Astrocyte of the spinal cord (primary cell): ENCODE data around the gene GPR146.

Source experiments
- DNase-seq: peaks from one replicate; pipeline ENCODE4 v3.0.0; 2011; ENCODE audit warnings: low read depth, low spot score
- H3K4me3 ChIP-seq: 2 replicates; pipeline ENCODE4 v1.5.1; 2011; ENCODE audit warnings: low read depth, mild to moderate bottlenecking, low read length, moderate library complexity
- in situ Hi-C: cut with HindIII; loops from 2 replicates; pipeline ENCODE4 v1.10.0; 2017; ENCODE audit warnings: low sequenced_read_pairs
- TF ChIP-seq, protein P1 (sequence below): IDR thresholded peaks from 2 replicates; pipeline ENCODE4 v1.5.1; 2012; ENCODE audit warnings: low read depth, mild to moderate bottlenecking, low read length, inconsistent platforms

GPR146 gene

DNA sequence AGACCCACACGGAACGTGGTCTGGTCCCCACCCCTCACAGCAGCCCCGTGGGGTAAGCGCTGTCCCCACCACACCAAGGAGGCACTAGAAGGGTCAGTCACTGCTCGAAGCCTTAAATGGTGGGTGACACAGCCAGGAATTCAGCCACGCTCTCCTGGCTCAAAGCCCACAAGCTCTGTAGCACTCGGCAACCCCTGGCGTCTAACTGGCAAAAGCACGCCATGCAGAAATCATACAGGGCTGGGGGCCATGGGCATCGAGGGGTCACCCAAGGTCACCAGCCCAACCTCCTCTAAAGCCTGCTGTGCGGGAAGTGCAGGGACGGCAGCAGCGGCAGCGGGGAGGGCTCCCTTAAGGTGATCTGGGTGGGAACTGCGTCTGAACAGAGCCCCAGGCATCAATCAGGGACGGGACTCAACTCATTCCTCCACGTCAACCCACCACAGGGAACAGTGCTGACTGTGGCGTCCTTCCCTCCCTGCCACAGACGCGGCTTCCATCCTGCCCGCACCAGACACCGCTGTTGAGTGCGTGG, 51.3 kb downstream of the GPR146 start:
- in situ Hi-C loops = no loop called here
- TF ChIP-seq, protein P1, sequence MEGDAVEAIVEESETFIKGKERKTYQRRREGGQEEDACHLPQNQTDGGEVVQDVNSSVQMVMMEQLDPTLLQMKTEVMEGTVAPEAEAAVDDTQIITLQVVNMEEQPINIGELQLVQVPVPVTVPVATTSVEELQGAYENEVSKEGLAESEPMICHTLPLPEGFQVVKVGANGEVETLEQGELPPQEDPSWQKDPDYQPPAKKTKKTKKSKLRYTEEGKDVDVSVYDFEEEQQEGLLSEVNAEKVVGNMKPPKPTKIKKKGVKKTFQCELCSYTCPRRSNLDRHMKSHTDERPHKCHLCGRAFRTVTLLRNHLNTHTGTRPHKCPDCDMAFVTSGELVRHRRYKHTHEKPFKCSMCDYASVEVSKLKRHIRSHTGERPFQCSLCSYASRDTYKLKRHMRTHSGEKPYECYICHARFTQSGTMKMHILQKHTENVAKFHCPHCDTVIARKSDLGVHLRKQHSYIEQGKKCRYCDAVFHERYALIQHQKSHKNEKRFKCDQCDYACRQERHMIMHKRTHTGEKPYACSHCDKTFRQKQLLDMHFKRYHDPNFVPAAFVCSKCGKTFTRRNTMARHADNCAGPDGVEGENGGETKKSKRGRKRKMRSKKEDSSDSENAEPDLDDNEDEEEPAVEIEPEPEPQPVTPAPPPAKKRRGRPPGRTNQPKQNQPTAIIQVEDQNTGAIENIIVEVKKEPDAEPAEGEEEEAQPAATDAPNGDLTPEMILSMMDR = no peak
- peak; percentile 24 for DNase-seq
- no peak overlapping the region for H3K4me3 ChIP-seq

DNA sequence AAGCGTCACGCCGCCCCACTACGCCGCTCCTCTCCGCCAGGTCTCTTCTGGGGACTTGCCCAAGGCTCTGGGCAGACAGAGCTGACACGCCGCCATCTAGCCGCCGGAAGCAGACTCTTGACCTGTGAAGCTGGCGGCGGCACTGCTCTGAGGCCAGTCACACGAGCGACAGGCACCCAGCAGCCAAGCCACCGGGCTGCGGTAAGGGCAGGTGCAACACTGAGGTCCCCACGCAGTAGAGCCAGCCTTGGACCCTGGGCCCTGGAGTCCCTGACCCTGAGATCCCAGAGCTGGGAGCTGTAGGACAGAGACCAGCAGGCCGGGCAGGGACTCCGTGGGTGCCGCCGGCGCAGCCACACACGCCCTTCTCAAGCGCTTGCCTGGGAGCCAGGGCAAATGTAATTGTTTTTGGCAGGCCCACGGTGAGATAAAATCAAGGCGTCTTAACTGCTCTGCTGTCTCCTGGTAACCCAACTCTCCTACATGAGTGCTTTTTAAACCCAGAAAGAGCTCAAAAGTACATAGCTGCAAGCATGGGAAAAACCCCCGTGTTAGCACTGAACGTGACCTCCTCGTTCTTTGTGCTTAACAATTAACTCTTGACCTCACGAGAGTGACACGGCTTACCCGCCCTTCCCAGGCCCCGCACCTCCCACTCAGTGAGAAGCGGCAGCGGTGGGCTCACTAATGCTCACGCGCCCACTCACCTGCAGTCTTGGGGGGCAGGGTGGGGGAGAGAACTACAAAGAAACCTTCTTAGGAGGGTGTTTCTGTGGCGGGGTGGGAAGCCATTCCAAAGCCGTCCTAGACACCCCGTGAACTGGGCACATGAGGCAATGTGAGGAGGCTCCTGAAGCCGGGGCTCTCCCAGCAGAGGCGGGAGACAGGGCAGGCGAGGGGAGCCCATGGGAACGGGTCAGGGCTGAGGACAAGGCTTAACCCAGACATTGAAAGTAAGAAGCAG, 52.1 kb downstream of the GPR146 start:
- TF ChIP-seq, protein P1 = no peak
- in situ Hi-C loops = no loop called here
- H3K4me3 ChIP-seq = no peak overlapping the region
- no peak for DNase-seq

DNA sequence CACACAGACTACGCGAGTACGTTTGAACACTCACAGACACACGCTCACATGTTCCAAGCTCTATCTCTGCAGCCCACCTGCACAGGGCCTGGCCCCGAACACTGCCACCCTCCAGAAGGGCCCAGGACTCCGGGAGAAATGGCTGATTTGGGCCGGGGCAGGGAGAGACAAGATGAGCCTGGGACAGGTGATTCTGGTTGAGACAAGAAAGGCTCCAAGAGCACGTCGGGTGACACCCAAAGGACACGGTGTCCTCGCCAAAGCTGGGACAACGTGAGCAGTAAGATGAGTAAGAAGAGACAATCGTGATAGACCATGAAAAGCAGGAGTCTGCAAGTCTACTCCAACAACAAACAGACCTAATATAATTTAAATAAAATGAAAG, 52.8 kb downstream of the GPR146 start:
- H3K4me3 ChIP-seq = no peak overlapping the region
- TF ChIP-seq, protein P1 = no peak
- in situ Hi-C loops = no loop called here

DNA sequence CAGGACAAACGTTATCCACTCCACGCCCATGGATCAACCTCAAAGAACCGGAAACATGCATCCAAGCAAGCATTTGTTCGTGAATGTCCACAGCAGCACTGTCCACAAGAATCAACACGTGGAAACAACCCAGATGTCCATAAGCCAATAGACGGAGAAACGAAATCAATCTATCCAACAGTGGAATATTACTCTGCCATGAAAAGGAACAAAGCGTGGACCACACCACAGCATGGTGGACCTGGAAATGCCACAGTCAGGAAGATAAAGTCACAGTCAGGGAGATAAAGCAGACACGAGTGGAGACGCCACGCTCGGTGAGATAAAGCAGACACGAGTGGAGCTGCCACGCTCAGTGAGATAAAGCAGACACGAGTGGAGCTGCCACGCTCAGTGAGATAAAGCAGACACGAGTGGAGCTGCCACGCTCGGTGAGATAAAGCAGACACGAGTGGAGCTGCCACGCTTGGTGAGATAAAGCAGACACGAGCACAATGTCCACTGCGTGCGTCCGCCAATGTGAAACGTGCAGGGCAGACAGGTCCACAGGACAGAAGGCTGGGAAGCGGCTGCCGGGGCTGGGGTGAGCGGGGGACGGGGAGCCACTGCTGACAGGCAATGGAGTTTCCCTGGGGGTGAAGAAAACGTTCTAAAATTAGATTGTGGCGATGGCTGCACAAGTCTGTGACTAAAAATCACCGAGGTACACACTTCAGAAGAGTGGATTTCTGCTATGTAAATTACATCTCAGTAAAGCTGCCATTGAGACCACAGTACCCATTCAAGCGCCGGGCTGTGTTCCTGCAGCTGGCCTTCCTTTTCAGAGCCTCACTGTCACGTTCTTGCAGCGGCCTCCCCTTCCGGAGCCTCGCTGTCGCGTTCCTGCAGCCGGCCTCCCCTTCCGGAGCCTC, 54.2 kb downstream of the GPR146 start:
- DNase-seq = no peak
- TF ChIP-seq, protein P1 = no peak
- in situ Hi-C loops = no loop called here
- no peak overlapping the region for H3K4me3 ChIP-seq

More for the DNA sequence above, 52.8 kb downstream of the GPR146 start:
- DNase-seq = no peak

DNA sequence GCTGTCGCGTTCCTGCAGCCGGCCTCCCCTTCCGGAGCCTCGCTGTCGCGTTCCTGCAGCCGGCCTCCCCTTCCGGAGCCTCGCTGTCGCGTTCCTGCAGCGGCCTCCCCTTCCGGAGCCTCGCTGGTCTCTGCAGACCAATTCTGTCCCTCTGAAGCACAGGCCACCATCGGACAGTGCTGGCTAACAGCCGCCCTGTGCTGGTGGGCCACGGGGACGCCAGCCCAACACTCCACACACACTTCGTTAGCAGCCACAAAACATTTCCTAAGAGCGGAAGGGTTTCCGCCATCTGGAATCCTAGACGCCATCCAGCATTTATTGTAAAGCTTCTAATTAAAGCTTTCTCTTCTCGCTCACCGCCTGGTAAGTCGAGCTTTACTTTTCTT, 54.8 kb downstream of the GPR146 start:
- no peak for DNase-seq
- TF ChIP-seq, protein P1 = no peak
- H3K4me3 ChIP-seq = no peak overlapping the region
- in situ Hi-C loops = no loop called here

DNA sequence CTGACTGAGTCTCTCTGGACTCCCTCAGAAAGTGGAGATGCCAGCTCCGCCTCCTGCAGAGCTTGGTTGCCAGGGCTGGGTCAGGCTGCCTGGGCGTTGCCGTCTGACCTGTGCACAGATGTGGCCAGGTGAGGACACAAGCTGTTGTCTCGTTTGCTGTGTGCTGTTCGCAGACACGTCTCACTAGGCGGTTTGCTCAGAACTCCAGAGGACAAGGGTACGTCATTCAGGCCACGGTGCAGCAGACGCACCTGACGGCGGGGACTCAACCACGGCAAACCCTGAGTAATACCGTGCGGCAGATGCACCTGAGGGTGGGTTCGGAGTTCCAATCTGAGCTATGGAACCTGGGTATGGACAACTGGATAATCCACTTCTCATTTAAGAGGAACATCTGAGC, 55.3 kb downstream of the GPR146 start:
- TF ChIP-seq, protein P1 = no peak
- no peak overlapping the region for H3K4me3 ChIP-seq
- in situ Hi-C loops = no loop called here
- no peak for DNase-seq
